ENCODE data around the gene GCSAM.

The GCSAM gene

GRCh38 chr3:112132088-112132487 lies 960 bp downstream of the GCSAM start:
- no peak for TF ChIP-seq LEF1 (IDR thresholded peaks at IDR 0.05; ENCODE audit: borderline replicate concordance)
- no peak for TF ChIP-seq ARNT (IDR thresholded peaks at IDR 0.05)
- TF ChIP-seq SUZ12 (IDR thresholded peaks at IDR 0.05) = no peak
- TF ChIP-seq ELF4 (IDR thresholded peaks at IDR 0.05) = no peak
- TF ChIP-seq PKNOX1 (IDR thresholded peaks at IDR 0.05) = no peak
- no peak for TF ChIP-seq ZNF384 (IDR thresholded peaks at IDR 0.05)
- TF ChIP-seq HDGF (IDR thresholded peaks at IDR 0.05; ENCODE audit: borderline replicate concordance) = no peak
- DNase-seq (ENCODE audit: extremely low spot score) = no peak
- POLR2A ChIA-PET = no interaction called here
- CTCF ChIA-PET = no interaction called here

GRCh38 chr3:112131111-112131510 lies 1.9 kb downstream of the GCSAM start:
- TF ChIP-seq L3MBTL2 (conservative IDR thresholded peaks at IDR 0.05) = no peak
- TF ChIP-seq BHLHE40 (IDR thresholded peaks at IDR 0.05; ENCODE audit: borderline replicate concordance) = no peak
- TF ChIP-seq ARNT (IDR thresholded peaks at IDR 0.05) = no peak
- no peak for TF ChIP-seq FOXA1 (IDR thresholded peaks at IDR 0.05)
- no peak for TF ChIP-seq FOXM1 (IDR thresholded peaks at IDR 0.05; ENCODE audit: borderline replicate concordance)
- no peak for TF ChIP-seq ELF4 (IDR thresholded peaks at IDR 0.05)
- no peak for TF ChIP-seq ZNF384 (IDR thresholded peaks at IDR 0.05)
- TF ChIP-seq FOXK2 (IDR thresholded peaks at IDR 0.05) = no peak
- no peak for TF ChIP-seq CTBP1 (IDR thresholded peaks at IDR 0.05; ENCODE audit: borderline replicate concordance)
- no peak for TF ChIP-seq SP1 (IDR thresholded peaks at IDR 0.05)
- TF ChIP-seq TARDBP (IDR thresholded peaks at IDR 0.05) = no peak
- no peak for TF ChIP-seq NFRKB (IDR thresholded peaks at IDR 0.05)
- TF ChIP-seq PKNOX1 (IDR thresholded peaks at IDR 0.05) = no peak
- TF ChIP-seq LEF1 (IDR thresholded peaks at IDR 0.05; ENCODE audit: borderline replicate concordance) = no peak
- no peak for TF ChIP-seq SUZ12 (IDR thresholded peaks at IDR 0.05)
- no peak for TF ChIP-seq HDGF (IDR thresholded peaks at IDR 0.05; ENCODE audit: borderline replicate concordance)
- CTCF ChIA-PET = no interaction called here
- POLR2A ChIA-PET = no interaction called here
- DNase-seq (ENCODE audit: extremely low spot score) = no peak

- no peak for DNase-seq (ENCODE audit: extremely low spot score)
- CTCF ChIA-PET = no interaction called here
- TF ChIP-seq LEF1 (IDR thresholded peaks at IDR 0.05; ENCODE audit: borderline replicate concordance) = no peak
- TF ChIP-seq L3MBTL2 (conservative IDR thresholded peaks at IDR 0.05) = no peak
- TF ChIP-seq NFRKB (IDR thresholded peaks at IDR 0.05) = no peak
- TF ChIP-seq FOXK2 (IDR thresholded peaks at IDR 0.05) = no peak
- TF ChIP-seq SP1 (IDR thresholded peaks at IDR 0.05) = no peak
- TF ChIP-seq ARNT (IDR thresholded peaks at IDR 0.05) = no peak
- POLR2A ChIA-PET = no interaction called here
These were observed 2.4 kb downstream of the GCSAM start for GRCh38 chr3:112130638-112130993.

GRCh38 chr3:112129925-112130637 lies 3.0 kb downstream of the GCSAM start:
- no peak for TF ChIP-seq FOXA1 (IDR thresholded peaks at IDR 0.05)
- no peak for TF ChIP-seq CTBP1 (IDR thresholded peaks at IDR 0.05; ENCODE audit: borderline replicate concordance)
- no peak for TF ChIP-seq ARNT (IDR thresholded peaks at IDR 0.05)
- TF ChIP-seq BHLHE40 (IDR thresholded peaks at IDR 0.05; ENCODE audit: borderline replicate concordance) = no peak
- TF ChIP-seq FOXM1 (IDR thresholded peaks at IDR 0.05; ENCODE audit: borderline replicate concordance) = no peak
- no peak for TF ChIP-seq NFRKB (IDR thresholded peaks at IDR 0.05)
- TF ChIP-seq ZNF384 (IDR thresholded peaks at IDR 0.05) = no peak
- no peak for TF ChIP-seq PKNOX1 (IDR thresholded peaks at IDR 0.05)
- no peak for TF ChIP-seq TARDBP (IDR thresholded peaks at IDR 0.05)
- no peak for TF ChIP-seq LEF1 (IDR thresholded peaks at IDR 0.05; ENCODE audit: borderline replicate concordance)
- no peak for TF ChIP-seq L3MBTL2 (conservative IDR thresholded peaks at IDR 0.05)
- no peak for TF ChIP-seq SP1 (IDR thresholded peaks at IDR 0.05)
- no peak for TF ChIP-seq SUZ12 (IDR thresholded peaks at IDR 0.05)
- no peak for TF ChIP-seq ELF4 (IDR thresholded peaks at IDR 0.05)
- no peak for TF ChIP-seq FOXK2 (IDR thresholded peaks at IDR 0.05)
- no peak for TF ChIP-seq HDGF (IDR thresholded peaks at IDR 0.05; ENCODE audit: borderline replicate concordance)
- POLR2A ChIA-PET = no interaction called here
- DNase-seq (ENCODE audit: extremely low spot score) = no peak
- CTCF ChIA-PET = no interaction called here

GRCh38 chr3:112128843-112129727 lies 4.0 kb downstream of the GCSAM start:
- TF ChIP-seq SP1 (IDR thresholded peaks at IDR 0.05) = no peak
- no peak for TF ChIP-seq HDGF (IDR thresholded peaks at IDR 0.05; ENCODE audit: borderline replicate concordance)
- no peak for TF ChIP-seq ZNF384 (IDR thresholded peaks at IDR 0.05)
- no peak for TF ChIP-seq FOXA1 (IDR thresholded peaks at IDR 0.05)
- TF ChIP-seq LEF1 (IDR thresholded peaks at IDR 0.05; ENCODE audit: borderline replicate concordance) = no peak
- TF ChIP-seq NFRKB (IDR thresholded peaks at IDR 0.05) = no peak
- TF ChIP-seq FOXK2 (IDR thresholded peaks at IDR 0.05) = no peak
- TF ChIP-seq CTBP1 (IDR thresholded peaks at IDR 0.05; ENCODE audit: borderline replicate concordance) = no peak
- no peak for TF ChIP-seq ARNT (IDR thresholded peaks at IDR 0.05)
- TF ChIP-seq FOXM1 (IDR thresholded peaks at IDR 0.05; ENCODE audit: borderline replicate concordance) = no peak
- CTCF ChIA-PET = no interaction called here
- POLR2A ChIA-PET = interaction anchor here (1.4 kb wide), 1 partner anchor 42 kb away, joined by 3 read pairs; no protein-coding TSS in a partner anchor
- DNase-seq (ENCODE audit: extremely low spot score) = no peak

Data from HEK293T (cell line).